Activated CD4-positive, alpha-beta T cell treated with anti-CD3 and anti-CD28 coated beads, Interleukin-10, Interleukin-2, amounts not matched to agents 100 ng/mL and 50 ng/mL, durations not matched to agents 16 hours and 8 hours (primary cell): Measurements from ENCODE around the gene ABL1.
"Not testable (repeated sequence)": the region's sequence is repeated elsewhere in the genome, so short reads cannot be mapped to it uniquely, and the experiment has no call there.

Source experiments
- DNase-seq: peaks from one replicate; pipeline ENCODE4 v3.0.0-alpha.2; 2020

Gene ABL1

GRCh38 chr9:130825809-130826208 is 9.2 kb upstream of the ABL1 start:
- no peak for DNase-seq

- DNase-seq: no peak
Observed at GRCh38 chr9:130829762-130830161, 5.3 kb upstream of the ABL1 start.

GRCh38 chr9:130830231-130830760 is 4.8 kb upstream of the ABL1 start:
- no peak for DNase-seq

GRCh38 chr9:130831077-130831476 is 4.0 kb upstream of the ABL1 start:
- DNase-seq: no peak

GRCh38 chr9:130833031-130833990 is 1.7 kb upstream of the ABL1 start:
- DNase-seq: no peak

GRCh38 chr9:130835441-130836298 is 616 bp downstream of the ABL1 start:
- DNase-seq: peak; percentile 52

- DNase-seq: no peak
Observed at GRCh38 chr9:130837002-130837511, 2.0 kb downstream of the ABL1 start.

- DNase-seq: no peak
Observed at GRCh38 chr9:130837643-130838042, 2.6 kb downstream of the ABL1 start.

GRCh38 chr9:130839132-130840111 is 4.4 kb downstream of the ABL1 start:
- no peak for DNase-seq

- no peak for DNase-seq
Observed at GRCh38 chr9:130842545-130842944, 7.5 kb downstream of the ABL1 start.

- DNase-seq: no peak
Observed at GRCh38 chr9:130843049-130843908, 8.2 kb downstream of the ABL1 start.

GRCh38 chr9:130844044-130844451 is 9.0 kb downstream of the ABL1 start:
- DNase-seq: no peak

GRCh38 chr9:130845254-130845653 is 10.2 kb downstream of the ABL1 start:
- DNase-seq: no peak

GRCh38 chr9:130845901-130846481 is 10.9 kb downstream of the ABL1 start:
- no peak for DNase-seq

- no peak for DNase-seq
Observed at GRCh38 chr9:130846487-130847305, 11.6 kb downstream of the ABL1 start.

GRCh38 chr9:130847306-130848217 is 12.5 kb downstream of the ABL1 start:
- DNase-seq: no peak

GRCh38 chr9:130848514-130848913 is 13.5 kb downstream of the ABL1 start:
- not testable (repeated sequence) for DNase-seq

GRCh38 chr9:130849356-130849755 is 14.3 kb downstream of the ABL1 start:
- no peak for DNase-seq
